Left lung (tissue), 10 donors: ENCODE results near the gene CT47B1. TPM values are rescaled to one million over a fixed set of nuclear protein-coding genes. Genes with fewer than 3 reads are reported as not detected.

ENCODE experiments used
- ATAC-seq: fragments of 200-7000 bp; cut with Tn5 transposase; one replicate; pipeline ENCODE4 v1.9.1; 2020; ENCODE audit warnings: moderate library complexity
- DNase-seq, 4 donors: peaks; one replicate each; pipeline ENCODE4 v3.0.0-alpha.2; 2013 to 2020
- H3K27ac ChIP-seq, 2 donors: fragments of 200-600 bp; sonication (generic) in 1 of 2; one replicate each; pipeline versions ENCODE4 v1.5.0 to v1.8.0; 2020 to 2021
- H3K27me3 ChIP-seq, 2 donors: fragments of 200-600 bp; sonication (generic) in 1 of 2; one replicate each; pipeline versions ENCODE4 v1.5.0 to v1.8.0; 2020 to 2021
- H3K36me3 ChIP-seq, 2 donors: fragments of 200-600 bp; sonication (generic) in 1 of 2; one replicate each; pipeline versions ENCODE4 v1.5.0 to v1.8.0; 2020 to 2021
- H3K4me1 ChIP-seq, 2 donors: fragments of 200-600 bp; one replicate each; pipeline ENCODE4 v1.8.0; 2021
- H3K4me3 ChIP-seq, 2 donors: fragments of 200-600 bp; sonication (generic) in 1 of 2; one replicate each; pipeline versions ENCODE4 v1.5.0 to v1.8.0; 2020 to 2021; ENCODE audit warnings: mild to moderate bottlenecking in 1 of 2
- H3K9me3 ChIP-seq, 2 donors: fragments of 200-600 bp; sonication (generic) in 1 of 2; one replicate each; pipeline versions ENCODE4 v1.5.0 to v1.8.0; 2020 to 2021
- CTCF ChIP-seq, 2 donors: fragments of 200-600 bp; sonication (generic) in 1 of 2; IDR thresholded peaks; one replicate each; pipeline versions ENCODE4 v1.5.0 to v1.8.0; 2021; ENCODE audit warnings: antibody characterized with exemption in 2 of 2
- intact Hi-C, 2 donors: fragments of 100-400 bp; cut with DNase I; formaldehyde crosslinking; loops; one replicate each; pipeline versions ENCODE4 v1.11.2 to v1.14.2; 2022
- polyA plus RNA-seq, 6 donors: library from polyadenylated mRNA; unstranded; fragments of 120-200 nt; gene quantifications; one replicate each; pipeline ENCODE4 v1.2.1, GENCODE V29; 2013; ENCODE audit not compliant: insufficient read length in 6 of 6
- total RNA-seq, 2 donors: library from RNA; stranded (reverse); fragmentation: NEBNext Ultra II Directional; extraction: Animal tissue kit (Norgen Biotek cat#: 25700); gene quantifications; one replicate each; pipeline ENCODE4 v1.2.1, GENCODE V29; 2021
- donor health status: DM: no; HTN: yes; CAD: no.
- donor health status: DM: no; HTN: no; CAD: no.

The CT47B1 gene
- total and polyA plus RNA-seq, 8 donors: not detected

DNA sequence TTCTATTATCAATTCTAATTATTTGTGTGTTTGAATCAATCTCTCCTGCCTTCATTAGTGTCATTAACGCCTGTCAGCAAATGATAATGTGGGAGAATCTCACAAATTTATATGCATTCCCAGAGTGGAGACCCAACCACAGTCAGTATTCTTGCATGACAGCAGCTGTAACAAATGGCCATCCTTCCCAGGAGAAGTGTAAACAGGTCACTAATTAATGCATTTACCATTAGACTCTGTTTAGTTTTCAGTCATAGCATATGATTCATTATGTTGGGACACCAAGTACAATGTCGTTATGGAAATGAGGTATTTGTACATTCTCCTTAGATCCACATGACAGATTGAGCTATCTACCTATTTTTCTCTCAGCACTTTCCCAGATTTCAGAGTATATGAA is 50.5 kb downstream of the CT47B1 start:
- intact Hi-C loops: no loop called here
- Histone ChIP-seq H3K9me3 (no peaks in the 10 kb centered on the region), H3K27ac (no peak overlapping the region), H3K4me3 (no peak overlapping the region), H3K27me3 (no peaks in the 10 kb centered on the region), H3K4me1 (no peaks in the 10 kb centered on the region), H3K36me3 (no peaks in the 10 kb centered on the region)
- ATAC-seq: no peak
- no peak for TF ChIP-seq CTCF (IDR thresholded peaks at IDR 0.05)
- DNase-seq: no peak

GRCh38 chrX:120824021-120824420 is 51.6 kb downstream of the CT47B1 start:
- intact Hi-C loops: no loop called here
- Histone ChIP-seq H3K27ac (no peak overlapping the region), H3K4me3 (no peak overlapping the region), H3K4me1 (no peaks in the 10 kb centered on the region), H3K27me3 (no peaks in the 10 kb centered on the region), H3K9me3 (no peaks in the 10 kb centered on the region), H3K36me3 (no peaks in the 10 kb centered on the region)
- no peak for TF ChIP-seq CTCF (IDR thresholded peaks at IDR 0.05)
- no peak for DNase-seq
- ATAC-seq: no peak

GRCh38 chrX:120823556-120823955 is 52.1 kb downstream of the CT47B1 start:
- intact Hi-C loops: no loop called here
- H3K9me3 ChIP-seq: no peaks in the 10 kb centered on the region
- H3K27ac ChIP-seq: no peak overlapping the region
- DNase-seq (no peak), ATAC-seq (no peak)
- H3K36me3 ChIP-seq: no peaks in the 10 kb centered on the region
- no peak overlapping the region for H3K4me3 ChIP-seq
- H3K4me1 ChIP-seq: no peaks in the 10 kb centered on the region
- no peak for TF ChIP-seq CTCF (IDR thresholded peaks at IDR 0.05)
- no peaks in the 10 kb centered on the region for H3K27me3 ChIP-seq

Other genes with a start within 250 kb of the CT47B1 start
- 10 to 100 TPM; 26.2 to 28.3 TPM for gene C1GALT1C1, start 245.8 kb downstream of the CT47B1 start, total RNA-seq
- gene C1GALT1C1, start 245.8 kb downstream of the CT47B1 start, polyA plus RNA-seq: 10 to 100 TPM; 19.9 to 25.3 (median 23.3) TPM
- gene CT47A11, start 61.3 kb upstream of the CT47B1 start, total RNA-seq: not detected
- gene CT47A11, start 61.3 kb upstream of the CT47B1 start, polyA plus RNA-seq: not detected
- gene CT47A10, start 66.2 kb upstream of the CT47B1 start, total RNA-seq: not detected
- gene CT47A10, start 66.2 kb upstream of the CT47B1 start, polyA plus RNA-seq: not detected
- gene CT47A9, start 71.0 kb upstream of the CT47B1 start, total RNA-seq: not detected
- not detected for gene CT47A9, start 71.0 kb upstream of the CT47B1 start, polyA plus RNA-seq
- gene CT47A8, start 75.9 kb upstream of the CT47B1 start, total RNA-seq: not detected
- gene CT47A8, start 75.9 kb upstream of the CT47B1 start, polyA plus RNA-seq: not detected
- not detected for gene CT47A7, start 80.7 kb upstream of the CT47B1 start, total RNA-seq
- gene CT47A7, start 80.7 kb upstream of the CT47B1 start, polyA plus RNA-seq: not detected
- gene CT47A6, start 85.6 kb upstream of the CT47B1 start, total RNA-seq: not detected
- not detected for gene CT47A6, start 85.6 kb upstream of the CT47B1 start, polyA plus RNA-seq
- gene CT47A5, start 90.5 kb upstream of the CT47B1 start, total RNA-seq: not detected
- not detected for gene CT47A5, start 90.5 kb upstream of the CT47B1 start, polyA plus RNA-seq
- gene CT47A4, start 95.3 kb upstream of the CT47B1 start, total RNA-seq: not detected
- not detected for gene CT47A4, start 95.3 kb upstream of the CT47B1 start, polyA plus RNA-seq
- not detected for gene CT47A3, start 100.2 kb upstream of the CT47B1 start, total RNA-seq
- not detected for gene CT47A3, start 100.2 kb upstream of the CT47B1 start, polyA plus RNA-seq
- gene CT47A2, start 105.1 kb upstream of the CT47B1 start, total RNA-seq: not detected
- not detected for gene CT47A2, start 105.1 kb upstream of the CT47B1 start, polyA plus RNA-seq
- gene CT47A1, start 109.9 kb upstream of the CT47B1 start, total RNA-seq: not detected
- gene CT47A1, start 109.9 kb upstream of the CT47B1 start, polyA plus RNA-seq: not detected
- gene GLUD2, start 171.7 kb upstream of the CT47B1 start, total RNA-seq: 1 to 10 TPM; 2.0 to 4.0 TPM
- gene GLUD2, start 171.7 kb upstream of the CT47B1 start, polyA plus RNA-seq: 1 to 10 TPM; 2.6 to 4.2 (median 3.2) TPM